K562 (cell line): ENCODE measurements around the gene LBH. TPM values are rescaled to one million over a fixed set of nuclear protein-coding genes. Genes with fewer than 3 reads are reported as not detected.

Experiments
- CBX5 ChIP-seq: IDR thresholded peaks from 2 replicates; pipeline ENCODE4 v1.6.1; 2014; ENCODE audit warnings: low read depth, borderline replicate concordance
- CHD1 ChIP-seq: fragments of 200-600 bp; sonication (generic); IDR thresholded peaks from one replicate; pipeline ENCODE4 v1.6.1; 2012; ENCODE audit warnings: mild to moderate bottlenecking, moderate library complexity, low read length, inconsistent platforms
- CHD7 ChIP-seq: fragments of 200-600 bp; sonication (generic); IDR thresholded peaks from one replicate; pipeline ENCODE4 v1.6.1; 2012; ENCODE audit warnings: mild to moderate bottlenecking, low read depth, low read length, inconsistent platforms
- CREB1 ChIP-seq, 2 experiments: sonication (generic) in 1 of 2; formaldehyde crosslinking in 1 of 2; IDR thresholded peaks; 2 replicates each; pipeline versions ENCODE4 v1.6.1 to v1.8.0; 2012 to 2022; ENCODE audit warnings: inconsistent platforms in 1 of 2, mild to moderate bottlenecking in 1 of 2, missing genetic modification reagents in 1 of 2, moderate library complexity in 1 of 2
- DIDO1 ChIP-seq: fragments of 450-650 bp; IDR thresholded peaks from 2 replicates; pipeline ENCODE4 v1.6.1; 2016; ENCODE audit warnings: low read depth, missing biosample characterization, missing genetic modification characterization
- DPF2 ChIP-seq: fragments of 450-650 bp; IDR thresholded peaks from 2 replicates; pipeline ENCODE4 v1.6.1; 2016
- ETS2 ChIP-seq: IDR thresholded peaks from 2 replicates; pipeline ENCODE4 v1.6.1; 2016; ENCODE audit warnings: borderline replicate concordance, missing genetic modification characterization, mild to moderate bottlenecking, moderate library complexity, missing compliant biosample characterization; ENCODE audit not compliant: poor library complexity, severe bottlenecking
- GATAD2A ChIP-seq: fragments of 450-650 bp; IDR thresholded peaks from 2 replicates; pipeline ENCODE4 v1.6.1; 2017
- RCOR1 ChIP-seq, 2 experiments: IDR thresholded peaks; 2 replicates each; pipeline ENCODE4 v1.6.1; 2012; ENCODE audit warnings: low read depth in 2 of 2, low read length in 2 of 2, borderline replicate concordance in 1 of 2, improper control_type of control experiment in 1 of 2
- SMARCA4 ChIP-seq: fragments of 450-650 bp; IDR thresholded peaks from 2 replicates; pipeline ENCODE4 v1.6.1; 2016
- TARDBP ChIP-seq: fragments of 450-650 bp; IDR thresholded peaks from 2 replicates; pipeline ENCODE4 v1.6.1; 2016
- TRIM24 ChIP-seq, 2 experiments: fragments of 450-650 bp; IDR thresholded peaks; 2 replicates each; pipeline ENCODE4 v1.6.1; 2016
- ZFX ChIP-seq: sonication (generic); formaldehyde crosslinking; IDR thresholded peaks from 2 replicates; pipeline ENCODE4 v1.8.0; 2022; ENCODE audit warnings: mild to moderate bottlenecking, missing genetic modification reagents, moderate library complexity
- ZMIZ1 ChIP-seq, 2 experiments: fragments of 150-350 bp in 1 of 2; IDR thresholded peaks; 2 replicates each; pipeline ENCODE4 v1.6.1; 2012 to 2016; ENCODE audit warnings: low read depth in 2 of 2, low read length in 2 of 2, mild to moderate bottlenecking in 1 of 2, moderate library complexity in 1 of 2
- ZNF584 ChIP-seq: fragments of 200-800 bp; sonication (Bioruptor generic); IDR thresholded peaks from 2 replicates; pipeline ENCODE4 v1.6.1; 2016; ENCODE audit warnings: low read depth, mild to moderate bottlenecking, missing genetic modification characterization, missing compliant biosample characterization
- polyA plus RNA-seq, 8 experiments: library from polyadenylated mRNA; depleted of rRNA in 4 of 8; stranded (reverse) in 5 of 8; unstranded in 3 of 8; fragments of >200 nt; fragmentation: Nextera tagmentation in 2 of 8; fragmentation: Illumina TruSeq in 1 of 8; extraction: Ambion mirVana in 2 of 8; extraction: Trizol in 1 of 8; gene quantifications; 2 replicates each; pipeline versions ENCODE4 v1.2.1 to v1.2.3, GENCODE V29; 2011 to 2014; ENCODE audit warnings: inconsistent platforms in 1 of 8, missing spikeins in 1 of 8
- total RNA-seq, 7 experiments: library from RNA; depleted of rRNA in 6 of 7; stranded (reverse); fragments of >200 nt in 6 of 7; fragmentation: Illumina TruSeq in 2 of 7; extraction: Trizol in 2 of 7; gene quantifications; 2 replicates each; pipeline versions ENCODE4 v1.2.1 to v1.2.3, GENCODE V29; 2011 to 2021; ENCODE audit warnings: low replicate concordance in 1 of 7

Gene LBH
- total and polyA plus RNA-seq, 9 of the 15 experiments (the other 6 are each of a cell fraction or from before 2014, with no cell fraction given), result 3.1 to 13.4 (median 7.4) TPM

DNA sequence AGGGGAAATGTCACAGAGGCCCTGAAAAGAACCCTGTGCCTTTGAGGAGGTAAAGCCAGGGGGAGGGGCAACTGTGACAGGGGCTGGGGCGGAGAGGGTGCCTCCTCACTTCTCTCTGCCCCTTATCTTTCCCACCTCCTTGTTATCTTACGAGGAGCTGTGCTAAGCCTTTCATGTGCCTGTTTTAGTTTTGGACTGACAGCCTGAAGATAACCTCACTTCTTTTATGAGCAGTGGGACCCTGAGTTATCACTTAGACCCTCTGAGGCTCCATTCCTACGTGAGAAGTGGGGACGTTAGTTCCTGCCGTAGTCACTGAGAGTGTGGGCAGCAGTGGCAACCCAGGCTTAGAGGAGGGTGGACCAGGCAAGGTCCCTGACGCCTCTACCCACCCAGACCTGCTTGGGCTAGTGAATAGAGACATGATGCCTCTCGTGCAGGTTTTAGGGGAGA lies 39.5 kb upstream of the LBH start (continued):
- TF ChIP-seq CHD7, result no peak
- peak; percentile 64; the same call in 1 of the 2 replicates for TF ChIP-seq ZNF584 (CRISPR knock-in tag)
- peak; percentile 29; the same call in 1 of the 2 replicates for TF ChIP-seq DIDO1 (tag)
- no peak for TF ChIP-seq TARDBP
- peak in 1 of 2 experiments; percentile 89; a peak in 3 of 4 replicates for TF ChIP-seq RCOR1 (IDR thresholded peaks at IDR 0.05; ENCODE audit: borderline replicate concordance in 1 of 2, low read depth in 2 of 2, low read length in 2 of 2)
- no peak for TF ChIP-seq CHD1
- TF ChIP-seq CREB1 (IDR thresholded peaks at IDR 0.05), result peak; percentile 68; the same call in 1 of the 2 replicates
- no peak for TF ChIP-seq CREB1 (CRISPR knock-in tag; IDR thresholded peaks at IDR 0.05)
- TF ChIP-seq ZFX, result peak; percentile 45
- TF ChIP-seq DPF2, result peak; percentile 98
- TF ChIP-seq TRIM24 (IDR thresholded peaks at IDR 0.05), result peak; percentile 88 to 91
- TF ChIP-seq ETS2 (tag), result no peak
- TF ChIP-seq SMARCA4, result peak; percentile 94
- peak in 1 of 2 experiments; percentile 88; a peak in 2 of 4 replicates for TF ChIP-seq ZMIZ1 (IDR thresholded peaks at IDR 0.05; ENCODE audit: low read depth in 2 of 2, low read length in 2 of 2)
- TF ChIP-seq CBX5, result no peak
- peak; percentile 97 for TF ChIP-seq GATAD2A
